ENCODE results near the gene BID.

Gene BID

GRCh38 chr22:17712441-17712840, 61.8 kb downstream of the BID start:
- ChIA-PET CTCF (interaction anchor here (0.5 to 1.0 kb wide), 2 partner anchors 30 to 638 kb away, joined by 3 read pairs; no protein-coding TSS in a partner anchor), POLR2A (no interaction called here)
- H3K4me3 ChIP-seq (ENCODE audit: low read depth, low read length), result no peak overlapping the region
- TF ChIP-seq CTCF (IDR thresholded peaks at IDR 0.05; ENCODE audit: insufficient read depth, low read length, missing control alignments), result no peak
- DNase-seq (ENCODE audit: low read depth, low spot score), result no peak

- CTCF ChIA-PET, result interaction anchor here (1.8 kb wide), 1 partner anchor 13 kb away, joined by 4 read pairs; no protein-coding TSS in a partner anchor
Observed at GRCh38 chr22:17710023-17710422, 64.2 kb downstream of the BID start.

GRCh38 chr22:17707526-17707925, 66.7 kb downstream of the BID start:
- no peak for DNase-seq (ENCODE audit: low read depth, low spot score)
- TF ChIP-seq CTCF (IDR thresholded peaks at IDR 0.05; ENCODE audit: insufficient read depth, low read length, missing control alignments), result no peak
- ChIA-PET CTCF (interaction anchor here (1.4 to 1.6 kb wide), 3 partner anchors 20 to 150 kb away, joined by 3 to 4 read pairs (median 4); no protein-coding TSS in a partner anchor), POLR2A (no interaction called here)
- peak overlapping the region; percentile 52 for H3K4me3 ChIP-seq (ENCODE audit: low read depth, low read length)

More at GRCh38 chr22:17710023-17710422, 64.2 kb downstream of the BID start:
- no peak for TF ChIP-seq CTCF (IDR thresholded peaks at IDR 0.05; ENCODE audit: insufficient read depth, low read length, missing control alignments)
- DNase-seq (ENCODE audit: low read depth, low spot score), result no peak
- H3K4me3 ChIP-seq (ENCODE audit: low read depth, low read length), result no peak overlapping the region
- POLR2A ChIA-PET, result interaction anchor here (0.6 kb wide), 3 partner anchors 47 to 104 kb away, joined by 3 to 4 read pairs (median 3); no protein-coding TSS in a partner anchor

- DNase-seq (ENCODE audit: low read depth, low spot score), result no peak
- no peak for TF ChIP-seq CTCF (IDR thresholded peaks at IDR 0.05; ENCODE audit: insufficient read depth, low read length, missing control alignments)
- ChIA-PET CTCF (interaction anchor here (1.4 to 1.6 kb wide), 2 partner anchors 20 to 123 kb away, joined by 3 to 4 read pairs; no protein-coding TSS in a partner anchor), POLR2A (no interaction called here)
- peak overlapping the region; percentile 52 for H3K4me3 ChIP-seq (ENCODE audit: low read depth, low read length)
Observed at GRCh38 chr22:17706947-17707346, 67.3 kb downstream of the BID start.

GRCh38 chr22:17705951-17706900, 68.0 kb downstream of the BID start:
- no peak for TF ChIP-seq CTCF (IDR thresholded peaks at IDR 0.05; ENCODE audit: insufficient read depth, low read length, missing control alignments)
- H3K4me3 ChIP-seq (ENCODE audit: low read depth, low read length), result peak overlapping the region; percentile 52
- DNase-seq (ENCODE audit: low read depth, low spot score), result peak; percentile 79
- ChIA-PET CTCF (interaction anchor here (0.9 to 1.6 kb wide), 3 partner anchors 21 to 124 kb away, joined by 3 to 4 read pairs (median 3); no protein-coding TSS in a partner anchor), POLR2A (no interaction called here)

- TF ChIP-seq CTCF (IDR thresholded peaks at IDR 0.05; ENCODE audit: insufficient read depth, low read length, missing control alignments), result no peak
- H3K4me3 ChIP-seq (ENCODE audit: low read depth, low read length), result no peak overlapping the region
- DNase-seq (ENCODE audit: low read depth, low spot score), result no peak
- ChIA-PET CTCF (interaction anchor here (0.9 to 1.2 kb wide), 2 partner anchors 17 to 37 kb away, joined by 3 to 4 read pairs; no protein-coding TSS in a partner anchor), POLR2A (no interaction called here)
Observed at GRCh38 chr22:17705546-17705945, 68.7 kb downstream of the BID start.
